ENCODE results near the gene SLC38A8.

SLC38A8 gene

DNA sequence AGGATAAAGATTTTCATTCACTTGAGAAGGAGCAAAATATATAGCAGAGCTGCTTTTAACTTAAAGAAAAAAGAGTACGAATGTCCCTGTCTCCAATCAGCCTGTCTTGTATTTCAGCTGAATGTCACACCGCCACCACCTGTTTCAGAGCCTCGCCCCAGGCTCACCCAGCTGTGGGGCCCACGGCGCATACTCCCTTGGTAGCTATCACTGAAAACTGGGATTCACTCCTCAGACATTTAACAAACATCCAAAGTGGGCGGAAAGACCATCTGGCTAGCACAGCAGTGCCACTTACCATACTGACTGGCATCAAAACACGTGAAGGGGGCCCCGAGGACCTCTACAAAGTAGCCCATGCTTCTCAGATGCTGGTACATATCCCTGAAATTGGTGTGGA lies 25.4 kb upstream of the SLC38A8 start:
- no peak for DNase-seq

- no peak for DNase-seq
Measured at GRCh38 chr16:84067640-84068039, 25.0 kb upstream of the SLC38A8 start.

GRCh38 chr16:84065536-84066132 lies 23.0 kb upstream of the SLC38A8 start:
- peak; percentile 42 for DNase-seq

- DNase-seq: no peak
Measured at GRCh38 chr16:84063980-84064379, 21.4 kb upstream of the SLC38A8 start.

- peak; percentile 60 for DNase-seq
Measured at GRCh38 chr16:84062734-84063640, 20.4 kb upstream of the SLC38A8 start.

DNA sequence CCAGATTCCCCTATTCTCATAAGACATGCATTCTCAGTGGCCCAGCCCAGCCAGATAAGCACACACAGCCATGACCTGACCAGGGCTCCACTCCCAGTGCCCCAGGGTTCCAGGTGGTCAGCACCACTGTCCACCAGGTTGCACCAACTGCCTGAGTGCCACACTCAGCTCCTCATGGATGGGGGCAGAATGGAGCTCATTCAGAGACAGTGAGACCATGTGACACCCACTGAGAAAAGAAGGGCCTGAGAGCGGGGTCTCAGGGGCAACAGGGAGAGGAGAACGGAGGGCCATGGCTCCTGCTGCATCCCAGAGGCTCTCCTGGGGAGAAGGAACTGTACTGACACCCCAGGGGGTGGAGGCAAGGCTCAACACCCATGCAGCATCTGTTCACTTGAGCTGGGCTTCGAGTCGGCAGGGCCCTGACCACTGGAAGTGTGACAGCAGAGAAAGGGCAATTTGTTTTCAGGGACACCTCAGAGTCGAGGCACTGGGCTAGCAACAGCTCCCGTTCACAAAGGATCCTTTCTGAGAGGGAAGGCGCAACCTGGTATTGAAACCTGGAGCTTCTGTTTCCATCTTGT lies 18.7 kb upstream of the SLC38A8 start:
- DNase-seq: no peak

GRCh38 chr16:84059946-84060901 lies 17.6 kb upstream of the SLC38A8 start:
- no peak for DNase-seq

DNA sequence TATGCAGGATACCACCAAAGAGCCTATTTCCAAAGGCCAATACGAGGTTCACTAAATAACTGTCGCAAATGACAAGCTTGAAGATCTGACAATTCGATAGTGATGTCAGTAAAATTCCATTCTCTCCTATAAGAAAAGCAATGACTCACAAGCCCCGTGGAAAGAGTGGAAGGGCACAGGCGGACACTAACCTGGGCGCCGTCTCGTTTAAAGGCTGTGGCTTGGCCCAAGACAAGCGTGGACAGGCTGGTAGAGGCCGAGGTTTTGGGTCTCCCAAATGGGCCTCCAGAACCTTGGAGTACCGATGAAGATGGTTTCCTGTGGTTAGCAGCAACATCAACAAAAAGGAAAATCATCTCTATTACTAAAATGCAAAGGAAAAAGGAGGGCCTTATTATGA lies 16.5 kb upstream of the SLC38A8 start:
- DNase-seq: no peak

GRCh38 chr16:84058664-84059063 lies 16.1 kb upstream of the SLC38A8 start:
- DNase-seq: no peak

- DNase-seq: no peak
Measured at GRCh38 chr16:84058211-84058610, 15.6 kb upstream of the SLC38A8 start.

- DNase-seq: no peak
Measured at GRCh38 chr16:84056933-84057332, 14.3 kb upstream of the SLC38A8 start.

- DNase-seq: no peak
Measured at GRCh38 chr16:84055801-84056634, 13.4 kb upstream of the SLC38A8 start.

- DNase-seq: no peak
Measured at GRCh38 chr16:84055366-84055765, 12.8 kb upstream of the SLC38A8 start.

GRCh38 chr16:84054916-84055315 lies 12.3 kb upstream of the SLC38A8 start:
- DNase-seq: no peak

DNA sequence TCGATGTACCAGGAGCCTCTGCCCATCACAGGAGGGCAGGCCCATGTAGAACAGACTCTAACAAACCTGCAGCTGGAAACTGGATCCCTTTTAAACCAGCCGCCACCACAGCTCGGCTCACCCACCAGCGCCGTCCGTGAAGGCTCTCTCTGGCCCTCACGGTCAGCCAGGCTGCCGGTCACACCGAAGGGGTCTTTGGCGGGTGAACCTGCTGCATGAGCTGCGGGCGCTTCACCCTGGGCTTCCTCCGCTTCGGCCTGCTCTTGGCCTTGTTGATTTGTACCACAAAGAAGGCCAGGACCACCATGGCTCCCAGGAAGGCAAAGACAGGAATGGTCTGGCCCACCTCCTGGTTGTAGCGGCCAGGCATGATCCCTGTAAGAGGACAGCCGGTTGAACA lies 11.7 kb upstream of the SLC38A8 start:
- DNase-seq: no peak

- DNase-seq: no peak
Measured at GRCh38 chr16:84053237-84053636, 10.6 kb upstream of the SLC38A8 start.

GRCh38 chr16:84052071-84052622 lies 9.6 kb upstream of the SLC38A8 start:
- DNase-seq: no peak

GRCh38 chr16:84050316-84050715 lies 7.7 kb upstream of the SLC38A8 start:
- no peak for DNase-seq

GRCh38 chr16:84049403-84050060 lies 6.9 kb upstream of the SLC38A8 start:
- no peak for DNase-seq

GRCh38 chr16:84048871-84049270 lies 6.3 kb upstream of the SLC38A8 start:
- DNase-seq: no peak

GRCh38 chr16:84048270-84048669 lies 5.7 kb upstream of the SLC38A8 start:
- no peak for DNase-seq

Data from CD4-positive, alpha-beta T cell treated with Interleukin-17A for 1 hour (primary cell).